Measurements from ENCODE around the gene ST6GALNAC3.
"Not testable (repeated sequence)": the region's sequence is repeated elsewhere in the genome, so short reads cannot be mapped to it uniquely, and the experiment has no call there.

Gene ST6GALNAC3

GRCh38 chr1:76037324-76037723, 37.2 kb upstream of the ST6GALNAC3 start:
- no peak for TF ChIP-seq CTCF (IDR thresholded peaks at IDR 0.05; ENCODE audit: insufficient read depth, low read length, missing control alignments)
- CTCF ChIA-PET, result no interaction called here
- POLR2A ChIA-PET, result no interaction called here
- no peak for DNase-seq (ENCODE audit: low read depth, low spot score)
- no peak overlapping the region for H3K4me3 ChIP-seq (ENCODE audit: low read depth, low read length)

GRCh38 chr1:76038287-76039004, 36.1 kb upstream of the ST6GALNAC3 start:
- POLR2A ChIA-PET, result no interaction called here
- H3K4me3 ChIP-seq (ENCODE audit: low read depth, low read length), result no peak overlapping the region
- CTCF ChIA-PET, result no interaction called here
- no peak for DNase-seq (ENCODE audit: low read depth, low spot score)
- no peak for TF ChIP-seq CTCF (IDR thresholded peaks at IDR 0.05; ENCODE audit: insufficient read depth, low read length, missing control alignments)

GRCh38 chr1:76046149-76046548, 28.4 kb upstream of the ST6GALNAC3 start:
- CTCF ChIA-PET, result no interaction called here
- TF ChIP-seq CTCF (IDR thresholded peaks at IDR 0.05; ENCODE audit: insufficient read depth, low read length, missing control alignments), result no peak
- DNase-seq (ENCODE audit: low read depth, low spot score), result no peak
- POLR2A ChIA-PET, result no interaction called here
- H3K4me3 ChIP-seq (ENCODE audit: low read depth, low read length), result no peak overlapping the region

- DNase-seq (ENCODE audit: low read depth, low spot score), result no peak
- ChIA-PET POLR2A (no interaction called here), CTCF (no interaction called here)
- H3K4me3 ChIP-seq (ENCODE audit: low read depth, low read length), result no peak overlapping the region
- TF ChIP-seq CTCF (IDR thresholded peaks at IDR 0.05; ENCODE audit: insufficient read depth, low read length, missing control alignments), result no peak
Observed at GRCh38 chr1:76048219-76048618, 26.3 kb upstream of the ST6GALNAC3 start.

GRCh38 chr1:76048926-76049325, 25.6 kb upstream of the ST6GALNAC3 start:
- H3K4me3 ChIP-seq (ENCODE audit: low read depth, low read length), result no peak overlapping the region
- TF ChIP-seq CTCF (IDR thresholded peaks at IDR 0.05; ENCODE audit: insufficient read depth, low read length, missing control alignments), result no peak
- CTCF ChIA-PET, result no interaction called here
- no peak for DNase-seq (ENCODE audit: low read depth, low spot score)
- POLR2A ChIA-PET, result no interaction called here

GRCh38 chr1:76049498-76049897, 25.0 kb upstream of the ST6GALNAC3 start:
- TF ChIP-seq CTCF (IDR thresholded peaks at IDR 0.05; ENCODE audit: insufficient read depth, low read length, missing control alignments), result no peak
- CTCF ChIA-PET, result no interaction called here
- POLR2A ChIA-PET, result no interaction called here
- no peak overlapping the region for H3K4me3 ChIP-seq (ENCODE audit: low read depth, low read length)
- DNase-seq (ENCODE audit: low read depth, low spot score), result no peak

GRCh38 chr1:76050073-76050472, 24.5 kb upstream of the ST6GALNAC3 start:
- CTCF ChIA-PET; H3K4me3 ChIP-seq (ENCODE audit: low read depth, low read length); DNase-seq (ENCODE audit: low read depth, low spot score); POLR2A ChIA-PET: not testable (repeated sequence)

Measured in AG04449 (cell line).